ENCODE measurements around the gene HTT.
"Not testable (repeated sequence)": the region's sequence is repeated elsewhere in the genome, so short reads cannot be mapped to it uniquely, and the experiment has no call there.

HTT gene

GRCh38 chr4:3046623-3047022 is 27.9 kb upstream of the HTT start:
- TF ChIP-seq CTCF (IDR thresholded peaks at IDR 0.05; ENCODE audit: low read depth, low read length) = no peak
- H3K4me3 ChIP-seq (ENCODE audit: low read depth, low read length) = no peak overlapping the region

- no peak overlapping the region for H3K4me3 ChIP-seq (ENCODE audit: low read depth, low read length)
- peak; percentile 73 for TF ChIP-seq CTCF (IDR thresholded peaks at IDR 0.05; ENCODE audit: low read depth, low read length)
Observed at GRCh38 chr4:3047464-3048286, 26.8 kb upstream of the HTT start.

- H3K4me3 ChIP-seq (ENCODE audit: low read depth, low read length) = not testable (repeated sequence)
Observed at GRCh38 chr4:3051141-3051897, 23.2 kb upstream of the HTT start.

- H3K4me3 ChIP-seq (ENCODE audit: low read depth, low read length) = no peak overlapping the region
- TF ChIP-seq CTCF (IDR thresholded peaks at IDR 0.05; ENCODE audit: low read depth, low read length) = no peak
Observed at GRCh38 chr4:3054169-3054759, 20.2 kb upstream of the HTT start.

- H3K4me3 ChIP-seq (ENCODE audit: low read depth, low read length) = no peak overlapping the region
- TF ChIP-seq CTCF (IDR thresholded peaks at IDR 0.05; ENCODE audit: low read depth, low read length) = no peak
Observed at GRCh38 chr4:3059943-3060342, 14.5 kb upstream of the HTT start.

- no peak for TF ChIP-seq CTCF (IDR thresholded peaks at IDR 0.05; ENCODE audit: low read depth, low read length)
- H3K4me3 ChIP-seq (ENCODE audit: low read depth, low read length) = no peak overlapping the region
Observed at GRCh38 chr4:3060946-3061345, 13.5 kb upstream of the HTT start.

- TF ChIP-seq CTCF (IDR thresholded peaks at IDR 0.05; ENCODE audit: low read depth, low read length) = no peak
- H3K4me3 ChIP-seq (ENCODE audit: low read depth, low read length) = no peak overlapping the region
Observed at GRCh38 chr4:3062471-3062870, 12.0 kb upstream of the HTT start.

Measured in WI38 (cell line).